Measurements from ENCODE around the gene ARHGAP24.
"Not testable (repeated sequence)": the region's sequence is repeated elsewhere in the genome, so short reads cannot be mapped to it uniquely, and the experiment has no call there.

The ARHGAP24 gene

DNA sequence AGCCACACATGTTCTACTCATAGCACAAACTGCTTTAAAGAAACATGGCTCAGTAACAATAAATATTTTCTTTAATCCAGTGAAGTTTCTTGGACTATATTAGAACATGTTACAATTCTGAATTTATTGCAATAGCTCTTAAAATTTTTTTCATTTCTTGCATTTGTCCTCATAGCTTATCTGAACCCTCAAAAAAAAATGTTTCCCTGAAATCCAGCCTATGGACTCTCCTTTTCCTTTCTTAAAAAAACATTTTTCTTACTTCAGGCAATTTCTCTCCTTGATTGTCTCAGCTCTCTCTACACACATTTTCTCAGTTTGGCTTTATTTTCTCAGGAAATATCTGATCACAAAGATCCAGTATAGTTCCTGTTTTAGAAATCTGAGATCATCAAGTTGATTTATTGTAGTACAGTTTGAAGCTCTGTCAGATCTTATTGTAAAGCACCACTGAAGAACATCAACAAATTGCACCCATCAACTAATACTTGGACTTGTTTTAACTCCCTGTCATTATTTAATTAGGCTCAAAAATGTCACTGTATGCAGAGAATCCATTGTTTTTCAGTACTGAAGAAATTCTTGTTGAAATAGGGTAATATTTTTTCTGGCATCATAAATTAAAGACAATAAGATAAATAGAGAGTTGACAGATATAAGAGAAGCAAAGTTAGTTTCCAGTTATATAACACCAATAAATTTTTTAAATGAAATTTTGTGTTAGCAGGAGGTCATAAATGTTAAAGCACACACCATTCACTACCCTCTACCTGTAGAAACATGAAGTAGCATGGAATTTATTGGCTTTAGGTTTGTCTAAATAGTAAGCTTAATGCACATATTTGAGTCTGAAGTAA is 317.7 kb downstream of the ARHGAP24 start:
- intact Hi-C loops (cut with DNase I): no loop called here

DNA sequence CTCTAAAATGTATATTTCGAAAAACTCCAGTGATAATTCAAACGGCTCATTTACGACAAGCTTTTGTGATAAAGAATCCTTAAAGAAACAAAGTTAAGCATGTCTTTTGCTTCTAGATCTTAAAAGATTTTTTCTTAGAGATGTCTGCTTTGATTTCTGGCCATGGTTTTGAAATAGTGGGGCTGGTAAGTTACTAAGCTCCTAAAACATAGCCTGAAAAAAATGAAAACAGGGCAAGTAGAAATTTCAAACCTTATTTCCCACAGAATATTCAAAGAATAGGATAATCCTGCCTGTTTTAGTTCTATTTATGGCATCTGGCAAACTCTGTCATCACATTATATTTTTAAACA is 318.3 kb downstream of the ARHGAP24 start:
- DNase-seq: no peak
- intact Hi-C loops (cut with DNase I): no loop called here

More for the DNA sequence above, 317.7 kb downstream of the ARHGAP24 start:
- DNase-seq: no peak

DNA sequence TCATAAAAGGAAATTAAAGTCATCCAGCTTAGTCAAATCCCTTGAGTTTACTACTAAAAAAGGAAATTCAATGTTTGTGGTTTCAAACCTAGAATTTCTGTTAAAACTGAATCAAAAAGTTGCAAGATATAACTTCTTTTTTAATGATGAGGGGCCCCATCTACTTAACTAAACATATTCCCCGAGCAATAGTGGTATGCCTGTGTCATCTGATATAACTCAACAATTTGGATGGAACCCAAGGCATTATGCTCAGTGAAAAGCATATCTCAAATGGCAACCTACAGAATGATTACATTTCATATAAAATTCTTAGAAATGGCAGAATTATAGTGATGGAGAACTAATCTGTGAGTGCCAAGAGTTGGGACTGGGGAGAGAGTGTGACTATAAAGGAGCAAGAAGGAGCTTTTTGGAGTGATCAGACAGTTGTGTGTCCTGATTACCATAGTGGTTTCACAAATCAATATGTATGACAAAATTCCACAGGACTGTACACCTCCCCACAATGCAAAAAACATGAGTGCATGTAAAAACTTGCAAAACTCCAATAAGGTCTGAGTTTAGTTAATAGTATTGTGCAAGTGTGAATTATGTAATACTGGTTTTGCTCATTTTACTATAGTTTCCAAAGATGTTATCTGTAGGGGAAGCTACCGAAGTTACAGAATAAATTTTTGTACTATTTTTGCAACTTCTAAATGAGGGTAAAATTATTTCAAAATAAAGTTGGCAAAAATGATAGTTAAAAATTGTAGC is 323.2 kb downstream of the ARHGAP24 start:
- intact Hi-C loops (cut with DNase I): loop anchor here (5.0 kb wide), 2 partner anchors 244 to 651 kb away; no protein-coding TSS in a partner anchor
- no peak for DNase-seq

DNA sequence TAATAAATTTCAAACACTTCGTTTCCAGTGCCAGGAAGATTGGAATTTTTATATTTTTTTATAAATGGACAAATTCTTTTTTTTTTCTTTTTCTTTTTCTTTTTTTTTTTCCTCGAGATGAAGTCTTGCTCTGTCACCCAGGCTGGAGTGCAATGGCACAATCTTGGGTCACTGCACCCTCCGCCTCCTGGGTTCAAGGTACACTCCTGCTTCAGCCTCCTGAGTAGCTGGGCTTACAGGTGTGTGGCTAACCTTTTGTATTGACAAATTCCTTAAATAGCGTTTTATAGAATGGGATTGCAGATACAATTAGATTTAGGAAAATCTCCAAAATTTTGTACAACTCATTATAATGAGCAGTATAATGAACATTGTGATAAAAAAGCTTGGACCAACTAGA is 328.9 kb downstream of the ARHGAP24 start:
- intact Hi-C loops (cut with DNase I): no loop called here
- no peak for DNase-seq

DNA sequence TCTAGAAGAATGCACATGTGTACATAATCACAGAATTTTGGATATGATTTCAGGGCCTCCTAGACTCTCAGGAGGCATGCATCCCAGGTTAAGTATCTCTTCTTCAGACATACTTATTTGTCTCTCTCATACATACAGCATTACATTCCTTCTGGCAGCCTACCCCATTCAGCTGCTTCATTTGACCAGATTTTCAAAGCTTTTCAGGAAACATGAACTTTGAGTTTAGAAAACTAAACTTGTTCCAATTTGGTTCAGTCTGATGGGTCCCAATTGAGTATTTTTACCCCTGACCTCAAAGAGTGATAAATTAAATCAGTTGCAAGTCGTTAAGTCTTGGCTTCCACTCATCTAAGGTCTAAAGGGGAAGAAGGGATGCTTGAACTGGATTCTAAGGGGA is 330.9 kb downstream of the ARHGAP24 start:
- no peak for DNase-seq
- intact Hi-C loops (cut with DNase I): no loop called here

DNA sequence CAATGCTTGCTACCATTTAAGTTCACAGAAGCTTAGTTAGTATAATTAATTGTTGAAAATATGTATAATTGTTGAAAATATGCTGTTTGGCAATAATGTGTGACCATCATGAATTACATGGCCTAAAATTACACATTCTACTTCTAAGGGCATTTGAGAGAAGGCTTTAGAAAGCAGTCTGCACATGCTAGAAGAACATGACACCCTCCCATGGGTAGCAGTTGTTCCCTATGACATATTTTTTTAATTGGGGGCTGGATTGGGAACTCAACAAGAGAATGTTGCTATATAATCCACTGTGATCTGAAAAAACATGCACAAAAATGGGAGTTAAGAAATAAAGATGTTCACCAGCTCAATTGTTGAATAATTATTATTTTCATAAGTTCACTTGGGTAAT is 331.4 kb downstream of the ARHGAP24 start:
- intact Hi-C loops (cut with DNase I): no loop called here
- no peak for DNase-seq

DNA sequence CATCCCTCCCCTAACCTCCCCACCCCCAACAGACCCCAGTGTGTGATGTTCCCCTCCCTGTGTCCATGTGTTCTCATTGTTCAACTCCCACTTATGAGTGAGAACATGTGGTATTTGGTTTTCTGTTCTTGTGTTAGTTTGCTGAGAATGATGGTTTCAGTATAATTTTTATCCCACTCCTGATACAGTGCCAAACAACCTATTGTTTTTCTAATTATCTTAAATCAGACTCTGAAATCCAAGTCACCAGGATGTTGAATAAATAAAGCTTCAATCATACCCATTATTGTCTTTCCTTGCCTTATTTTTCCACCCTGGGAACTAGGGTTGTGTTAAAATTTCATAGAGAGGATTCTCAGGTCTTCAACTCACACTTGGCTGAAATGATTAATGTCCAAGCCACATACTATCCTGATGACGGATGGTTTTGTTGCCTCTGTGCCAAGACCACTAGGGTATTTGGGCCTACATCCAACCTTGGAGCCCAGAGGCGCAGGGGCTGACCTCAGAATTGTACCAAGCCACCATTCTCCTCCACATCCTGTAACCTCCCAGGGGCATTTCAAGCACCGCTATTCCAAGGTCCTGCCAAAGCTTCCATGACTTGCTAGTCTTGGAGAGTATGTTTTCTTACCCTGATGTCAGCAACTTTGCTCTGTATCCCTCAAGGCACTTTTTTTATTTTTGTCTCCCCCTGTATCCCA is 332.4 kb downstream of the ARHGAP24 start:
- DNase-seq: no peak
- intact Hi-C loops (cut with DNase I): no loop called here

DNA sequence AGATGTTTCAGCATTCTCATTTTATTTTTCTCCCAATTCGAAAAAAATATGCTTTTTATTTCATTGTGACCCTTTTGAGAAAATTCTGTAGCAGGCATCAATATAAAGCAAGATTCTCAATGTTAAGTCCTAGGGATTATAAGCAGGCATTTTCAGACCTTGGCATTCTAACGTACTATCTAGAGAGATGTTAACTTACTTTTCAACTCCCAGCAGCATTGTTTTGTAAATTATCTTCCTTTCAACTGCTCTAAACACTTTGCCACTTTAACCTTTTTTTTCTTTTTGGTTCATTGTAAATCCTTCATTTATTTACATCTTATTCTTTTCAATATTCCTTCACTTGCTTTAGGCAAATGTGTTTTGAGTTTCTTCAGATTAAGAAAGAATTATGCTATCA is 333.2 kb downstream of the ARHGAP24 start:
- intact Hi-C loops (cut with DNase I): no loop called here
- DNase-seq: no peak

DNA sequence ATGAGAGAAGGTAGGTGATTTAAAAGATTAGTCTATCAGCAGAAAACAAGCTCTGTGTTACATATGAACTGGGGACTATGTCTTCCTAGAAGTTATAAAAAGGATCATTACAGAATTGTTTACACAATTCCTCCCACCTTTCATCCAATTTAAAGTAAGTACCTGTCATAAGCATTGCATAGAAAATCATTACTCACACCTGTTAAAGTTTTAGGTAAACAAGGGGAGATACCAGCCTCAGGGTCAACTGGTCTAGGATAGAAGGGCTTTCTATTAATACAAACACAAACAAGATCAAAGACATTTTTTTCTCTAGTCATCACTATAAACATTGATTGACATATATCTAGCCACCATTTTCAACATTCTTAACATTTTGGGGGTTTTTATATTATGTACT is 333.9 kb downstream of the ARHGAP24 start:
- intact Hi-C loops (cut with DNase I): no loop called here
- DNase-seq: no peak

DNA sequence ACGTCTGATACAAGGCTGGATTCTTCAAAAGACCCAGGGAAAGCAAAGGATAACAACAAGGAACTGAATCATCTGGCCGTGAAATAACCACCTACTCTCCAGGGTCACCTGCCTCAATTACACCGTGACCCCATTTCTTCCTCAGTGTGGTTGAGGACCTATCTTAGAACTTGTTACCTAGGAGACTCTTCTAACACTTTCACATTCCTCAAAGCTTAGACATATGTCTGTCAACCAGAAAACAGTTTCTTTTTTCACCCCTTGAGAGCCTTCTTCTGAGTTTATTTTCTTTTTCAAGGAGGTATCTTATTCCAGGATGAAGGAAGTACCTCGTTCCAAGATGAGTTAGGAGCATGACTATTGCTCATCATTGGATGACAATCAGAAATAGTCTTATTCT is 337.8 kb downstream of the ARHGAP24 start:
- DNase-seq: no peak
- intact Hi-C loops (cut with DNase I): no loop called here

DNA sequence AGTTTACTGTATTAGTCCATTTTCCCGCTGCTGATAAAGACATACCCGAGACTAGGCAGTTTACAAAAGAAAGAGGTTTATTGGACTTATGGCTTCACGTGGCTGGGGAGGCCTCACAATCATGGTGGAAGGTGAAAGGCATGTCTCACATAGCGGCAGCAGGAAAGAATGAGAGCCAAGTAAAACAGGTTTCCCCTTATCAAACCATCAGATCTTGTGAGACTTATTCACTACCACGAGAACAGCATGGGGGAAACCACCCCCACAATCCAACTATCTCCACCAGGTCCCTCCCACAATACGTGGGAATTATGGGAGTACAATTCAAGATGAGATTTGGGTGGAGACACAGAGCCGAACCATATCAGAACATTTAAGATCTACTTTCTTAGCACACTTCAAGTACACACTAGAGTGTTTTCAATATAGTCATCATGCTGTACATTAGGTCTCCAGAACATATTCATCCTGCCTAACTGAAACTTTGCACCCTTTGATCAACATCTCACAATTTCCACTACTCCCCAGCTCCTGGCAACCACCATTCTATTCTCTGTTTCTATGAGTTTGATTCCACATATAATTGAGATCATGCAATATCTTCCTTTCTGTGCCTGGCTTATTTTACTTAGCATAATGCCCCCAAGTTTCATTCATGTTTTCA is 341.0 kb downstream of the ARHGAP24 start:
- DNase-seq: no peak
- intact Hi-C loops (cut with DNase I): no loop called here

DNA sequence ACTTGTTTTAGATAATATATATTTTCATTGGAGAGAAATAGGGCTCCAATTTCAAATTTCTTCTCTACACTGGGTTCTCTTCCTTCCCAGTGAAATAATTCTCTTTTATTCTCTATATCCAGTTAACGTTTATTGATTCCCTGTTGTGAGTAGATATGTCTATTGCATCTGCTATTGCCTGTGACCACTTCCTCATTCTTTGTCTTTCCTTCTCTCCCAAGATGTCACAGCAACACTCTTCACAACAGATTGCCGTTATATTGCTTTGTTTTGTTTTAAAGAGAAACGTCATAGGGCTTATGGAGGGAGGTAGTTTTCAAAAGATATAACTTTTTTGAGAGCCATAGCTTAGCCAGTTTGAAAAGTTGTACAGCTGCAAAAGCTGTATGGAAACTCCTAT is 343.8 kb downstream of the ARHGAP24 start:
- intact Hi-C loops (cut with DNase I): no loop called here

DNA sequence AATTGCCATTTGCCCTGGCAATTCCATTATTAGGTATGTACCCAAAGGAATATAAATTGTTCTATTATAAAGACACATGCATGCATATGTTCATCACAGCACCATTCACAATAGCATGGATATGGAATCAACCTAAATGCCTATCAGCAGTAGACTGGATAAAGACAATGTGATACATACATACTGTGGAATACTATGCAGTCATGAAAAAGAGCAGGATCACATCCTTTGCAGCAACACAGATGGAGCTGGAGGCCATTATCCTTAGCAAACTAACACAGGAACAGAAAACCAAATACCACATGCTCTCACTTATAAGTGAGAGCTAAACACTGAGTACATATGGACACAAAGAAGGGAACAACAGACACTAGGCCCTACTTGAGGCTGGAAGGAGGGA is 345.2 kb downstream of the ARHGAP24 start:
- intact Hi-C loops (cut with DNase I); DNase-seq: not testable (repeated sequence)

More for the DNA sequence above, 343.8 kb downstream of the ARHGAP24 start:
- no peak for DNase-seq

DNA sequence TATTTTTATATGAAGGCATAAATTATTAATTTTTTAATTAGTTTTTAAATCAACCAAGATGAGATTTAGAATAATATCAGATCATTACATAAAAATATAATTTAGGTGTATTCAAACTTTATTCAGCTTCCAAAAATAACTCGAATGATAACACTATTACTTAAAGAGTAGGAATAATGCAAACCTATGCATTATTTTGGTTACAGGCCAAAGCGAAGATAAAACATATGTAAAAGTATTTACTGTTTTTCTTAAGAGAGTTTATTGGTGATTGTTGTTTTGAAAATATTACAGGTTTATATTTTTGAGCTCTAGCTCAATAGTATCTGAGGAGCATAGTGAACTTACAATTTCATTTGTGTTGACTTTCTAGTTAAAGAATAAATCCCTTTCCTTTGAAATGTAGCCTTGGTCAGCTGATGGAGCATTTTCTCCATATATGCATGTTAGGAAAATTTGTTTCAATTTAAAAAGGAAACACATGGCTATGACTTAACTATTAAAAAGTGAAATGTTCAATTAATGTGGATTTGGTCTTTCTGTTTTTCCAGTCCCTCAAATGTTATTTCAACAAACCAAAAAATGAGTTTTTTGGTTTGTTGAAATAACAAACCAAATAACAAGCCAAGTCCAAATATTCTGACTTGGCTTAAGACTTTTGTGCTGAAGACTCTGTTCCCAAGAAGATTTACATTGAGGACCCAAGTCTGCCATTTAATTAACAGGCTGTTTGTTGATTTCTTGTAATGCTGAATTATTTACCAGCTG is 346.9 kb downstream of the ARHGAP24 start:
- intact Hi-C loops (cut with DNase I): no loop called here
- DNase-seq: no peak

DNA sequence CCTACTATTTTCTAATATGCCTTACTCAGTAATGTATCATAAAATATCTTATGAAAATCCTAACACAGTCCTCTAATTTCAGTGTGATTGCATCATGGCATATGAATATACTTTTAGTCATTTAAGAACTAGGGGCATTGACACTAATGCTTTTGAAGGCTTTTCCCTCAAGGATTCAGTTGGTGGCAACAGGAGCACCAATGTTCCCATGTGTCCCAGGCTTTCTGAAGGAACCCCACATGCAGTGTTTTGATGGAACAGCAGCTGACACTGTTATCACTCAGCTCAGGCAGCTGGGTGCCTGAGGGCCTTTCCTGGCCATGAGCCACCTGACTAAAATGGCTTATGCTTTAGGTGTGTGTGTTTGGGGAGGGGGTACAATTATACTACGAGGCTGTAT is 348.3 kb downstream of the ARHGAP24 start:
- intact Hi-C loops (cut with DNase I): no loop called here
- no peak for DNase-seq

DNA sequence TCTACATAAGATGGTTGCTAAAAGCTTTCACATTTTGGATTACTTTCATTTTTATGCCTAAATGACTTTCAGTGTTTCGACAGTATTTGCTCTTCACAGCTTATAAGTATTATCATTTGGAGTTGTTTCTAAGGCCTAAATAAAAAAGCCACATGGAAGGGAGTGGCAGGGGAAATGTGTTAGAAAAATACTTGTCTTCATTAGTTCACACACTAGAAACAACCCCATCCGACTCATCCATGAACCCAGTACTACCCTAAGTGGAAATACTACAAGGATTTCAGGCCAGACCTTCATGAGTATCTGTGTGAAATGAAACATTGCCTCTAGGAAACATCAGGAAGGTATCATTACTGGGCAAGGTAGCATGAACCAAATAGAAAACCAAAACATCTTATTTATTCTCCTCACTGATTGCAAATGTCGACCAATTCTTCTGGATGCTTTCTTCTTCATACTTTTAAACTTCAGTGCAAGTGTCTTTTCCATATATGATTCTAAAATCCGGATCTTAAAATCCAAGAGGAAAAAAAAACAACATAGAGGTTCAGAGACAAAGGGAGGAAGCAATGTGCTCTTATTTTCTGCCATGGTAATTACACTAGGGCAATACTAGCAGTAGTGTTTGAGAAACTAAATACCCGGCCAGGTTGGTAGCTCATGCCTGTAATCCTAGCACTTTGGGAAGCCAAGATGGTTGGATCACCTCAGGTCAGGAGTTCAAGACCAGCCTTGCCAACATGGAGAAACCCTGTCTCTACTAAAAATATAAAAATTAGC is 349.4 kb downstream of the ARHGAP24 start:
- DNase-seq: no peak
- intact Hi-C loops (cut with DNase I): no loop called here

DNA sequence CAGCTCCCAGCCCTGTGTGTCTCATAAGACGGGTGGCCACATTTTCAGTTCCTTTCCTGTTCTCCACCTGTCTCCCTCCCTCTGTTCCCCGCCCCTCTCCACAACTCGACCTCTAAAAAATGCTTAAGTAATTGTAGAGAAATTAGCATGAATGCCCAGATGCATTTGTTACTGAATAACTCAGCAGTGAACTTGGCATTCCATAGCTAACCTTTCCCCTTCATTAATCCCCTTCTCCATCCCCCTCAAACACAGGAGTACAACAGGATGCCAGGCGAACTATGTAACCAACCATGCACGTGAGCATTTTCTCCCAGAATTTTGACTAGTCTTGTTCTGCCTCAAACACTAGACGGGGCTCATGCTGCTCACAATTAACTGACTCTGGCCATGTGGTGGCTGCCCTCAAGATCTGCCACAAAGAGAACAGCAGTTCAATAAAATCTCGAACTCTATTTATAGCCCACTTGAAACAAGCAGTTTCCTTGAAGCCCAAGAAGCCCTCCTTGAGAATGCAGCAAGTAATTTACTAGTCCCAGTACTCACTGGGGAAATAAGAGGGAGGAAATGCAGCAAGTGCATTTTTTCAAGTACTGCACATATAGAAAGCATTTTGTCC is 351.2 kb downstream of the ARHGAP24 start:
- intact Hi-C loops (cut with DNase I): no loop called here
- DNase-seq: peak in 1 of 10 donors; percentile 71

DNA sequence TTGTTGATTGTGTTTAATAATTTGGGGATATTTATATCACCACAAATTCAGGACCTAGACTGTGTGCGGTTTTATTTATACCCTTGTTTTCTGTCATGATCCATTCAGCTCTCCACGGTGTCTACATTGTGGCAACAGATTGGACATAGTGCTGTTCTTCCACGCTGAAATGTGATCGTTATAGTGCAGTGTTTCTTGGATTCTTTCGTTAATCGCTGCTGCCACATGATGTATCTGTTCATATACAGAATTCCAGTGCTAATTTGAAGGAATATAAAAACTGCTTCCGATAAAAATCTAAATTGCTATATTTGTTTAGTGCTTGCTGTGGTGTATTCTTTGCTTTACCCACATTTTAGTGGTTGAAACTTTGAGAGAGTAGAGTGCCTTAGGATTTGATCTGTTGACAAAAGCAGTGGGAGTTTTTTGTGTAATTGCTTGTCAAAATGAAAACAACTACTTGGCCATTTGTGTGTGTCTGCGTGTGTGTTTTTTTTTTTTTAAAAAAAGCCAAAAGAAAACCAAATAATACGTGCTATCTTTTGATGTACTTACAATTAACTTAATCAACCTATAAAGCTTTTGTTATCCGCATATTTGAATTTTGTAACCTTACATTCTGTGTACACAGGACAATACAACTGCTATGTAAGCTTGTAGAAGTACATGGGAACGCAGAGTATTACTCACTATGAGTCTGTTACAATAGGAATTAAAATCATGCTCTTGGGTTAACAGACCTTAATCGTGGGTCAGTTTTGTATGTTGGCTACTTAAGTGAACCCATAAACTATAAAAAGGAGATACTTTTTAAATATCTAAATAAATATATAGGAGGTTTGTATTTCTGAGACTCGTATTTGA is 353.3 kb downstream of the ARHGAP24 start:
- DNase-seq: no peak

More for the DNA sequence above, 353.3 kb downstream of the ARHGAP24 start:
- intact Hi-C loops (cut with DNase I): no loop called here
